ENCODE data around the gene GALNT7. TPM values are rescaled to one million over a fixed set of nuclear protein-coding genes. Genes with fewer than 3 reads are reported as not detected.

The GALNT7 gene
- total and polyA plus RNA-seq, 4 donors = 6.3 to 29.8 (median 16.2) TPM

- no peak overlapping the region for H3K27ac ChIP-seq (ENCODE audit: low read depth in 1 of 2, low read length in 2 of 2)
- peaks cover 0 to 6% of the 10 kb centered on the region in 2 donors for H3K4me1 ChIP-seq (ENCODE audit: control insufficient read depth in 1 of 2, insufficient read depth in 2 of 2, low read length in 2 of 2)
- no peaks in the 10 kb centered on the region for H3K36me3 ChIP-seq (ENCODE audit: control insufficient read depth in 1 of 2, insufficient read depth in 2 of 2, low read length in 1 of 2)
- DNase-seq = no peak
- no peak for ATAC-seq (ENCODE audit: low FRiP score)
- H3K4me3 ChIP-seq (ENCODE audit: low read length in 2 of 2) = no peak overlapping the region
- H3K27me3 ChIP-seq (ENCODE audit: control insufficient read depth in 1 of 2, insufficient read depth in 2 of 2, low read length in 1 of 2) = no peaks in the 10 kb centered on the region
- H3K9me3 ChIP-seq (ENCODE audit: control insufficient read depth, low read length) = no peaks in the 10 kb centered on the region
- intact Hi-C loops (cut with DNase I) = no loop called here
Measured at GRCh38 chr4:173240696-173241095, 72.1 kb downstream of the GALNT7 start.

- no peak for ATAC-seq (ENCODE audit: low FRiP score)
Measured at GRCh38 chr4:173242466-173243250, 74.0 kb downstream of the GALNT7 start.

DNA sequence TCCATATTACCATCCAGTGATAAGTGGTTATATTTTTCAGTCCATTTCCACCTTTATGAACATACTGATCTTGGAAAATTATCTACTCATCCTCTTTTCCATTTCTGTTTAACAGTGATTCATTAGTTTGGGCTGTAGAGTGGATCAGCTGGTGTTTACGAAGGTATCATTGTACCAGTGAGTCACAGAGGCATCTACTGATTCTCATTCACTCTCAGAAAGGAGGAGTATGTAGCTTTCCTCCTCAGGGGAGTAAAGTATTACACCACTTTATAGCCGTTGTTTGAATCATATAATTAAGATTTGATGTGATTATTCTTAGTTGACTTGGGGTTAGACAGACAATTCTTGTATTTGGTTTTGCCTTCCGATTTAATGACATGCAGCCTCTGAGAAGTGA is 74.7 kb downstream of the GALNT7 start:
- Histone ChIP-seq H3K27ac (ENCODE audit: low read depth in 1 of 2, low read length in 2 of 2) (no peak overlapping the region), H3K36me3 (ENCODE audit: control insufficient read depth in 1 of 2, insufficient read depth in 2 of 2, low read length in 1 of 2) (no peaks in the 10 kb centered on the region), H3K4me3 (ENCODE audit: low read length in 2 of 2) (no peak overlapping the region), H3K27me3 (ENCODE audit: control insufficient read depth in 1 of 2, insufficient read depth in 2 of 2, low read length in 1 of 2) (no peaks in the 10 kb centered on the region), H3K9me3 (ENCODE audit: control insufficient read depth, low read length) (no peaks in the 10 kb centered on the region), H3K4me1 (ENCODE audit: control insufficient read depth in 1 of 2, insufficient read depth in 2 of 2, low read length in 2 of 2) (peaks cover 0 to 6% of the 10 kb centered on the region in 2 donors)
- intact Hi-C loops (cut with DNase I) = no loop called here
- 93 to 95% methylated on average over 3 of the region's 3 CpGs for WGBS, 2 donors
- DNase-seq = no peak
- no peak for ATAC-seq (ENCODE audit: low FRiP score)

More at GRCh38 chr4:173242466-173243250, 74.0 kb downstream of the GALNT7 start:
- Histone ChIP-seq H3K36me3 (ENCODE audit: control insufficient read depth in 1 of 2, insufficient read depth in 2 of 2, low read length in 1 of 2) (no peaks in the 10 kb centered on the region), H3K4me3 (ENCODE audit: low read length in 2 of 2) (no peak overlapping the region), H3K4me1 (ENCODE audit: control insufficient read depth in 1 of 2, insufficient read depth in 2 of 2, low read length in 2 of 2) (peaks cover 0 to 6% of the 10 kb centered on the region in 2 donors), H3K27ac (ENCODE audit: low read depth in 1 of 2, low read length in 2 of 2) (no peak overlapping the region), H3K9me3 (ENCODE audit: control insufficient read depth, low read length) (no peaks in the 10 kb centered on the region), H3K27me3 (ENCODE audit: control insufficient read depth in 1 of 2, insufficient read depth in 2 of 2, low read length in 1 of 2) (no peaks in the 10 kb centered on the region)
- intact Hi-C loops (cut with DNase I) = no loop called here
- no peak for DNase-seq
- 89 to 95% methylated on average over 3 of the region's 3 CpGs for WGBS, 2 donors

- intact Hi-C loops (cut with DNase I) = no loop called here
- no peak for ATAC-seq (ENCODE audit: low FRiP score)
- 96% methylated on average over 3 of the region's 3 CpGs for WGBS, 2 donors
- peaks cover 0 to 6% of the 10 kb centered on the region in 2 donors for H3K4me1 ChIP-seq (ENCODE audit: control insufficient read depth in 1 of 2, insufficient read depth in 2 of 2, low read length in 2 of 2)
- H3K27me3 ChIP-seq (ENCODE audit: control insufficient read depth in 1 of 2, insufficient read depth in 2 of 2, low read length in 1 of 2) = no peaks in the 10 kb centered on the region
- H3K36me3 ChIP-seq (ENCODE audit: control insufficient read depth in 1 of 2, insufficient read depth in 2 of 2, low read length in 1 of 2) = no peaks in the 10 kb centered on the region
- no peak overlapping the region for H3K27ac ChIP-seq (ENCODE audit: low read depth in 1 of 2, low read length in 2 of 2)
- no peaks in the 10 kb centered on the region for H3K9me3 ChIP-seq (ENCODE audit: control insufficient read depth, low read length)
- DNase-seq = no peak
- H3K4me3 ChIP-seq (ENCODE audit: low read length in 2 of 2) = no peak overlapping the region
Measured at GRCh38 chr4:173243917-173244658, 75.5 kb downstream of the GALNT7 start.

DNA sequence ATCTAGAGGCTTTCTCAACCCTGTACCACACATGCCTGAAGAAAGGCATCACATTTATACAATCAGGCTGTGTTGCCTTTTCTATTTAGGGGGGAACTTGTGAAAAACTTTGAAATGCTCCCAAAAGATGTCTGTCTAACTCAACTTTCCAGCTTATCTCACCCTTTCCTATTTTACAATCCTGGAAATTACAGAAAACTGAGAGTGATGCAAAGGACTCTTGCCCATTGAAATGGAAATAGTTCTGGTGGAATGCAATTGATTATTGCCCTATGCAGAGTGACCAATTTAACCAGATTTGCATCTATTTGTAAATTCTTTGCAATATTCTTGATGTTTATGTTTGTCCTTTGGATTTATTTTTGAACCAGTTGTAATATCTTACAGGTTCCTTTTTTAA is 77.3 kb downstream of the GALNT7 start:
- DNase-seq (no peak), ATAC-seq (ENCODE audit: low FRiP score) (no peak)
- H3K27ac ChIP-seq (ENCODE audit: low read depth in 1 of 2, low read length in 2 of 2) = no peak overlapping the region
- intact Hi-C loops (cut with DNase I) = no loop called here
- no peaks in the 10 kb centered on the region for H3K9me3 ChIP-seq (ENCODE audit: control insufficient read depth, low read length)
- peaks cover 0 to 6% of the 10 kb centered on the region in 2 donors for H3K4me1 ChIP-seq (ENCODE audit: control insufficient read depth in 1 of 2, insufficient read depth in 2 of 2, low read length in 2 of 2)
- H3K36me3 ChIP-seq (ENCODE audit: control insufficient read depth in 1 of 2, insufficient read depth in 2 of 2, low read length in 1 of 2) = no peaks in the 10 kb centered on the region
- H3K27me3 ChIP-seq (ENCODE audit: control insufficient read depth in 1 of 2, insufficient read depth in 2 of 2, low read length in 1 of 2) = no peaks in the 10 kb centered on the region
- no peak overlapping the region for H3K4me3 ChIP-seq (ENCODE audit: low read length in 2 of 2)

DNA sequence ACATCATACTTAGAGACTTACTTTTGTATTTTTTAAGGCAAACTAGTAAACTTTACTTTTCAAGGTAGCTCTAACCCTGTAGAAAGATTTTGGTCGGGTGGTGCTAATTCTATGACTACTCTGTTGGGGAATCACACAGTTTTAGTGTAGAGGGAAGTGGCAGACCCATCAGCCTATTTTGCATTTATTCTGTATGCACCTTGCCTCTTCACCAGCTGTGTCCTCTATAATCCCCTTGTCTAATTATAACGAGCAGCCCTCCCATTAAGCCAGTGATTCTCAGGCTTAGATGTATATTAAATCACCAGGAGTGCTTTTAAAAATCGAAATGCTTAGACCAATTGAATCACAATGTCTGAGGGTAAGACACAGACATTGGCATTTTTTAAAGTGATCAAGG is 78.1 kb downstream of the GALNT7 start:
- intact Hi-C loops (cut with DNase I) = no loop called here
- H3K9me3 ChIP-seq (ENCODE audit: control insufficient read depth, low read length) = no peaks in the 10 kb centered on the region
- 69 to 77% methylated on average over 3 of the region's 3 CpGs for WGBS, 2 donors

GRCh38 chr4:173247321-173247720 is 78.7 kb downstream of the GALNT7 start:
- ATAC-seq (ENCODE audit: low FRiP score) = no peak
- H3K36me3 ChIP-seq (ENCODE audit: control insufficient read depth in 1 of 2, insufficient read depth in 2 of 2, low read length in 1 of 2) = no peaks in the 10 kb centered on the region
- 61 to 63% methylated on average over 5 of the region's 5 CpGs for WGBS, 2 donors
- no peak overlapping the region for H3K27ac ChIP-seq (ENCODE audit: low read depth in 1 of 2, low read length in 2 of 2)
- intact Hi-C loops (cut with DNase I) = no loop called here
- no peaks in the 10 kb centered on the region for H3K27me3 ChIP-seq (ENCODE audit: control insufficient read depth in 1 of 2, insufficient read depth in 2 of 2, low read length in 1 of 2)
- no peaks in the 10 kb centered on the region for H3K9me3 ChIP-seq (ENCODE audit: control insufficient read depth, low read length)
- peaks cover 0 to 8% of the 10 kb centered on the region in 2 donors for H3K4me1 ChIP-seq (ENCODE audit: control insufficient read depth in 1 of 2, insufficient read depth in 2 of 2, low read length in 2 of 2)
- H3K4me3 ChIP-seq (ENCODE audit: low read length in 2 of 2) = no peak overlapping the region
- no peak for DNase-seq

More for the DNA sequence above, 78.1 kb downstream of the GALNT7 start:
- Histone ChIP-seq H3K36me3 (ENCODE audit: control insufficient read depth in 1 of 2, insufficient read depth in 2 of 2, low read length in 1 of 2) (no peaks in the 10 kb centered on the region), H3K27me3 (ENCODE audit: control insufficient read depth in 1 of 2, insufficient read depth in 2 of 2, low read length in 1 of 2) (no peaks in the 10 kb centered on the region), H3K27ac (ENCODE audit: low read depth in 1 of 2, low read length in 2 of 2) (no peak overlapping the region), H3K4me1 (ENCODE audit: control insufficient read depth in 1 of 2, insufficient read depth in 2 of 2, low read length in 2 of 2) (peaks cover 0 to 8% of the 10 kb centered on the region in 2 donors), H3K4me3 (ENCODE audit: low read length in 2 of 2) (no peak overlapping the region)
- no peak for ATAC-seq (ENCODE audit: low FRiP score)
- no peak for DNase-seq

- no peak for ATAC-seq (ENCODE audit: low FRiP score)
- no peaks in the 10 kb centered on the region for H3K9me3 ChIP-seq (ENCODE audit: control insufficient read depth, low read length)
- no peak overlapping the region for H3K27ac ChIP-seq (ENCODE audit: low read depth in 1 of 2, low read length in 2 of 2)
- H3K4me3 ChIP-seq (ENCODE audit: low read length in 2 of 2) = no peak overlapping the region
- H3K27me3 ChIP-seq (ENCODE audit: control insufficient read depth in 1 of 2, insufficient read depth in 2 of 2, low read length in 1 of 2) = no peaks in the 10 kb centered on the region
- DNase-seq = no peak
- no peaks in the 10 kb centered on the region for H3K36me3 ChIP-seq (ENCODE audit: control insufficient read depth in 1 of 2, insufficient read depth in 2 of 2, low read length in 1 of 2)
- H3K4me1 ChIP-seq (ENCODE audit: control insufficient read depth in 1 of 2, insufficient read depth in 2 of 2, low read length in 2 of 2) = peaks cover 0 to 6% of the 10 kb centered on the region in 2 donors
- intact Hi-C loops (cut with DNase I) = no loop called here
Measured at GRCh38 chr4:173248690-173249089, 80.1 kb downstream of the GALNT7 start.
